ENCODE results near the gene FAU.

FAU gene

GRCh38 chr11:65133724-65134123, 11.8 kb upstream of the FAU start:
- TF ChIP-seq SIN3A (IDR thresholded peaks at IDR 0.05; ENCODE audit: borderline replicate concordance, insufficient read depth, low read length) (no peak), POLR2AphosphoS5 (IDR thresholded peaks at IDR 0.05; ENCODE audit: low read depth, low read length) (no peak), TAF1 (IDR thresholded peaks at IDR 0.05; ENCODE audit: borderline replicate concordance, insufficient read depth, low read length) (no peak), FOXP2 (optimal IDR thresholded peaks at IDR 0.05; ENCODE audit: borderline replicate concordance, extremely low read depth, extremely low read length, insufficient read depth) (no peak), REST (IDR thresholded peaks at IDR 0.05; ENCODE audit: insufficient read depth in 1 of 2, low read depth in 2 of 2, low read length in 2 of 2) (no peak)

GRCh38 chr11:65132988-65133700, 11.2 kb upstream of the FAU start:
- no peak for TF ChIP-seq SIN3A (IDR thresholded peaks at IDR 0.05; ENCODE audit: borderline replicate concordance, insufficient read depth, low read length)
- no peak for TF ChIP-seq TAF1 (IDR thresholded peaks at IDR 0.05; ENCODE audit: borderline replicate concordance, insufficient read depth, low read length)
- TF ChIP-seq POLR2AphosphoS5 (IDR thresholded peaks at IDR 0.05; ENCODE audit: low read depth, low read length) = no peak

GRCh38 chr11:65132238-65132987, 10.5 kb upstream of the FAU start:
- TF ChIP-seq POLR2AphosphoS5 (IDR thresholded peaks at IDR 0.05; ENCODE audit: low read depth, low read length) = no peak
- no peak for TF ChIP-seq TAF1 (IDR thresholded peaks at IDR 0.05; ENCODE audit: borderline replicate concordance, insufficient read depth, low read length)
- TF ChIP-seq REST (IDR thresholded peaks at IDR 0.05; ENCODE audit: insufficient read depth in 1 of 2, low read depth in 2 of 2, low read length in 2 of 2) = no peak
- TF ChIP-seq FOXP2 (optimal IDR thresholded peaks at IDR 0.05; ENCODE audit: borderline replicate concordance, extremely low read depth, extremely low read length, insufficient read depth) = no peak
- no peak for TF ChIP-seq SIN3A (IDR thresholded peaks at IDR 0.05; ENCODE audit: borderline replicate concordance, insufficient read depth, low read length)

GRCh38 chr11:65131895-65132237, 9.9 kb upstream of the FAU start:
- TF ChIP-seq TAF1 (IDR thresholded peaks at IDR 0.05; ENCODE audit: borderline replicate concordance, insufficient read depth, low read length) (no peak), POLR2AphosphoS5 (IDR thresholded peaks at IDR 0.05; ENCODE audit: low read depth, low read length) (no peak), FOXP2 (optimal IDR thresholded peaks at IDR 0.05; ENCODE audit: borderline replicate concordance, extremely low read depth, extremely low read length, insufficient read depth) (no peak), SIN3A (IDR thresholded peaks at IDR 0.05; ENCODE audit: borderline replicate concordance, insufficient read depth, low read length) (no peak), REST (IDR thresholded peaks at IDR 0.05; ENCODE audit: insufficient read depth in 1 of 2, low read depth in 2 of 2, low read length in 2 of 2) (no peak)

- TF ChIP-seq POLR2AphosphoS5 (IDR thresholded peaks at IDR 0.05; ENCODE audit: low read depth, low read length) = no peak
- no peak for TF ChIP-seq FOXP2 (optimal IDR thresholded peaks at IDR 0.05; ENCODE audit: borderline replicate concordance, extremely low read depth, extremely low read length, insufficient read depth)
- TF ChIP-seq TAF1 (IDR thresholded peaks at IDR 0.05; ENCODE audit: borderline replicate concordance, insufficient read depth, low read length) = no peak
- TF ChIP-seq SIN3A (IDR thresholded peaks at IDR 0.05; ENCODE audit: borderline replicate concordance, insufficient read depth, low read length) = no peak
- no peak for TF ChIP-seq REST (IDR thresholded peaks at IDR 0.05; ENCODE audit: insufficient read depth in 1 of 2, low read depth in 2 of 2, low read length in 2 of 2)
These were observed 9.5 kb upstream of the FAU start for GRCh38 chr11:65131417-65131776.
